MM.1S (cell line): ENCODE results near the gene ABHD12.
"Not testable (repeated sequence)": the region's sequence is repeated elsewhere in the genome, so short reads cannot be mapped to it uniquely, and the experiment has no call there.

Experiments
- DNase-seq: peaks from one replicate; pipeline ENCODE4 v3.0.0-alpha.2; 2015
- H2AFZ ChIP-seq: fragments of 300-600 bp; sonication (generic); 2 replicates; pipeline ENCODE4 v1.6.0; 2016; ENCODE audit warnings: antibody characterized with exemption, low read length
- H3F3A ChIP-seq: fragments of 300-600 bp; sonication (generic); 2 replicates; pipeline ENCODE4 v1.6.1; 2016; ENCODE audit warnings: mild to moderate bottlenecking, antibody characterized with exemption, low read length, moderate library complexity, mixed read lengths; ENCODE audit not compliant: insufficient read depth
- H3K27ac ChIP-seq: fragments of 300-600 bp; sonication (generic); 2 replicates; pipeline ENCODE4 v1.5.1; 2016; ENCODE audit warnings: mild to moderate bottlenecking, low read length
- H3K27me3 ChIP-seq: fragments of 300-600 bp; sonication (generic); replicated peaks from 2 replicates; pipeline ENCODE4 v1.6.0; 2016; ENCODE audit warnings: low read length; ENCODE audit not compliant: insufficient read depth
- H3K36me3 ChIP-seq: fragments of 300-600 bp; sonication (generic); replicated peaks from 2 replicates; pipeline ENCODE4 v1.6.1; 2016; ENCODE audit warnings: mild to moderate bottlenecking, low read length, mixed read lengths; ENCODE audit not compliant: insufficient read depth
- H3K4me1 ChIP-seq: fragments of 300-600 bp; sonication (generic); 2 replicates; pipeline ENCODE4 v1.6.1; 2016; ENCODE audit warnings: low read length, mixed read lengths
- H3K4me2 ChIP-seq: fragments of 300-600 bp; sonication (generic); 2 replicates; pipeline ENCODE4 v1.6.0; 2016; ENCODE audit warnings: low read depth, low read length
- H3K4me3 ChIP-seq: fragments of 300-600 bp; sonication (generic); 2 replicates; pipeline ENCODE4 v1.5.1; 2016; ENCODE audit warnings: low read length, mixed read lengths
- H3K79me2 ChIP-seq: fragments of 300-600 bp; sonication (generic); 2 replicates; pipeline ENCODE4 v1.6.1; 2016; ENCODE audit warnings: mixed run types, low read length, mixed read lengths
- H3K9ac ChIP-seq: fragments of 300-600 bp; sonication (generic); 2 replicates; pipeline ENCODE4 v1.6.1; 2016; ENCODE audit warnings: low read length, mixed read lengths
- H3K9me2 ChIP-seq: fragments of 300-600 bp; sonication (generic); replicated peaks from 2 replicates; pipeline ENCODE4 v1.6.1; 2016; ENCODE audit warnings: mild to moderate bottlenecking, low read length, mixed read lengths; ENCODE audit not compliant: insufficient read depth
- H3K9me3 ChIP-seq: fragments of 300-600 bp; sonication (generic); replicated peaks from 2 replicates; pipeline ENCODE4 v1.6.1; 2016; ENCODE audit warnings: mild to moderate bottlenecking, low read length, mixed read lengths; ENCODE audit not compliant: insufficient read depth
- H4K20me1 ChIP-seq: fragments of 300-600 bp; sonication (generic); 2 replicates; pipeline ENCODE4 v1.6.1; 2016; ENCODE audit warnings: mild to moderate bottlenecking, low read length, moderate library complexity, mixed read lengths; ENCODE audit not compliant: insufficient read depth
- EZH2 ChIP-seq: fragments of 300-600 bp; sonication (generic); optimal IDR thresholded peaks from 2 replicates; pipeline ENCODE3; 2017; ENCODE audit warnings: low read depth, mild to moderate bottlenecking, antibody characterized with exemption, low read length, mixed read lengths
- EZH2phosphoT487 ChIP-seq: fragments of 300-600 bp; sonication (generic); IDR thresholded peaks from 2 replicates; pipeline ENCODE4 v1.6.1; 2018; ENCODE audit warnings: antibody characterized with exemption, low read length
- TF ChIP-seq, protein P1 (sequence below): fragments of 300-600 bp; sonication (generic); IDR thresholded peaks from 2 replicates; pipeline ENCODE4 v1.5.1; 2016; ENCODE audit warnings: antibody characterized with exemption, low read length, mixed read lengths

ABHD12 gene

DNA sequence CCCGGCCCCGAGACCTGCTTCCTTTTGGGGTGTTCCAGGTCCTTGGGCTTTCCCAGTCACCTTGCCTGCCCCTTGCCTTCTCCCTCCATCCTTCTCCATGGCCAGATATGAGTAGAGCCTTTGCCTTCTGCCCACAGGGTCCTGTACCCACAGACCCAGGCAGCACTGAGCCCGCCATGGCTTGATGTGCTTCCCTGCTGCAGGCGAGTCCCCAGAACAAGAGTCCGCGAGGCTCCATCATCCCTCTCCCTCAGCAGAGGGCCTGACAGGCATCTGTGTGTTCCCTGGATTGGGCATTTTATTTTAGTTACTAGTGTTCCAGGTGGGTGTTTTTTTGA lies 120.8 kb downstream of the ABHD12 start:
- no peak for DNase-seq
- Histone ChIP-seq H3F3A (no peaks in the 10 kb centered on the region), H3K9me2 (no peaks in the 10 kb centered on the region), H3K9me3 (no peaks in the 10 kb centered on the region), H3K36me3 (peaks cover 8% of the 10 kb centered on the region), H3K4me3 (no peak overlapping the region), H3K9ac (no peak overlapping the region), H3K4me2 (no peak overlapping the region), H3K79me2 (peaks cover 32% of the 10 kb centered on the region), H2AFZ (no peak overlapping the region), H3K4me1 (no peaks in the 10 kb centered on the region), H3K27me3 (no peaks in the 10 kb centered on the region), H3K27ac (no peak overlapping the region), H4K20me1 (no peaks in the 10 kb centered on the region)
- TF ChIP-seq EZH2 (no peak), EZH2phosphoT487 (no peak)
- TF ChIP-seq, protein P1, sequence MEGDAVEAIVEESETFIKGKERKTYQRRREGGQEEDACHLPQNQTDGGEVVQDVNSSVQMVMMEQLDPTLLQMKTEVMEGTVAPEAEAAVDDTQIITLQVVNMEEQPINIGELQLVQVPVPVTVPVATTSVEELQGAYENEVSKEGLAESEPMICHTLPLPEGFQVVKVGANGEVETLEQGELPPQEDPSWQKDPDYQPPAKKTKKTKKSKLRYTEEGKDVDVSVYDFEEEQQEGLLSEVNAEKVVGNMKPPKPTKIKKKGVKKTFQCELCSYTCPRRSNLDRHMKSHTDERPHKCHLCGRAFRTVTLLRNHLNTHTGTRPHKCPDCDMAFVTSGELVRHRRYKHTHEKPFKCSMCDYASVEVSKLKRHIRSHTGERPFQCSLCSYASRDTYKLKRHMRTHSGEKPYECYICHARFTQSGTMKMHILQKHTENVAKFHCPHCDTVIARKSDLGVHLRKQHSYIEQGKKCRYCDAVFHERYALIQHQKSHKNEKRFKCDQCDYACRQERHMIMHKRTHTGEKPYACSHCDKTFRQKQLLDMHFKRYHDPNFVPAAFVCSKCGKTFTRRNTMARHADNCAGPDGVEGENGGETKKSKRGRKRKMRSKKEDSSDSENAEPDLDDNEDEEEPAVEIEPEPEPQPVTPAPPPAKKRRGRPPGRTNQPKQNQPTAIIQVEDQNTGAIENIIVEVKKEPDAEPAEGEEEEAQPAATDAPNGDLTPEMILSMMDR, result no peak

DNA sequence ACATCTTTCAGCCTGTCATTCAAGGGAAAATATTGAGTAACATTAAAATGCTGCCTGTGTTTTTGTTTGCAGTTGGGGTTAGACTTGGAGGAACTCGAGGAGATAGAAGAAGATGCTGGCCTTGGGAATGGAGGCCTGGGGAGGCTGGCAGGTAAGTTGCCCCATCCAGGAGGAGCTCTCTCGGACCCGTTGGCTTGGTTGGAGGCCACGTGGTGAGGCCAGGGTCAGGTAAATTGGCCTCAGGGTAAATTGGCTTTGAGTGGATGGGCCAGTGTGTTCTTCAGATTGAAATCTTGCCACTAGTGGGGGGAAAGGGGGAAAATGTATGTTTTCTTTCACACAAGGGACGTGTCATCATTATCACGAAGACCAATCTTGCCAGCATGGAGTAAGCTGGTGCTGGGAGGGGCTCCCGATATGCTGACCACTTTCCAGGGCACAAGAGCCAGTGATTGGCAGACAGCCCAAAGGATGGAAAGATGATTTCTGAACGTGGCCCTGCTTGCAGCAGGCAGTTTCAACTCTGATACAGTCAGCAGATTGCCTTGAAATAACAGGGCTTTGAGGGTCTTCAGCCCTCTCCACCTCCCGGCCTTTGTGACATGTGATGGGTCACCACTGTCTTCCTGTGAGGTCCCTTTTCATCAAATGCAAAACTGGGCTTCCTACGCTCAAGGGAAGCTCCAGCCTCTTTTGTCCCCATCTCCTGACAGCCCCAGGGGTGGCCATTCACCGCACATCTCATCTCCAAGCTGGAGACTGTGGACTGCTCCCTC lies 121.4 kb downstream of the ABHD12 start:
- H3K9me3 ChIP-seq, result no peaks in the 10 kb centered on the region
- H3K4me1 ChIP-seq, result no peaks in the 10 kb centered on the region
- H3K36me3 ChIP-seq, result peaks cover 8% of the 10 kb centered on the region
- no peak for DNase-seq
- TF ChIP-seq EZH2, result no peak
- TF ChIP-seq, protein P1, result no peak
- TF ChIP-seq EZH2phosphoT487, result no peak
- no peak overlapping the region for H3K4me2 ChIP-seq
- H3K9me2 ChIP-seq, result no peaks in the 10 kb centered on the region
- no peak overlapping the region for H3K9ac ChIP-seq
- no peak overlapping the region for H2AFZ ChIP-seq
- peaks cover 29% of the 10 kb centered on the region for H3K79me2 ChIP-seq
- no peak overlapping the region for H3K4me3 ChIP-seq
- H3K27ac ChIP-seq, result no peak overlapping the region
- no peaks in the 10 kb centered on the region for H3F3A ChIP-seq
- no peaks in the 10 kb centered on the region for H3K27me3 ChIP-seq
- H4K20me1 ChIP-seq, result no peaks in the 10 kb centered on the region

DNA sequence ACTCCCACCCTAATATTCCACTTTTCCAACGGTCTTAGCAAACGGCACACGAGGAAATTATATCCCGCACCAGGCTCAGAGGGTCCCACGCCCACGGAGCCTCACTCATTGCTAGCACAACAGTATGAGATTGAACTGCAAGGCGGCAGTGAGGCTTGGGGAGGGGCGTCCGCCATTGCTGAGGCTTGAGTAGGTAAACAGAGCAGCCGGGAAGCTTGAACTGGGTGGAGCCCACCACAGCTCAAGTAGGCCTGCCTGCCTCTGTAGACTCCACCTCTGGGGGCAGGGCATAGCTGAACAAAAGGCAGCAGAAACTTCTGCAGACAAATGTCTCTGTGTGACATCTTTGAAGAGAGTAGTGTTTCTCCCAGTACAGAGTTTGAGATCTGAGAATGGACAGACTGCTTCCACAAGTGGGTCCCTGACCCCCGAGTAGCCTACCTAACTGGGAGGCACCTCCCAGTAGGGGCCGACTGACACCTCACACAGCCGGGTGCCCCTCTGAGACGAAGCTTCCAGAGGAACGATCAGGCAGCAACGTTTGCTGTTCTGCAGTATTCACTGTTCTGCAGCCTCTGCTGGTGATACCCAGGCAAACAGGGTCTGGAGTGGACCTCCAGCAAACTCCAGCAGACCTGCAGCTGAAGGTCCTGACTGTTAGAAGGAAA lies 129.7 kb downstream of the ABHD12 start:
- not testable (repeated sequence) for H3F3A ChIP-seq, H2AFZ ChIP-seq, H3K4me3 ChIP-seq, H3K4me2 ChIP-seq, H3K36me3 ChIP-seq, H4K20me1 ChIP-seq, DNase-seq, H3K27me3 ChIP-seq, H3K9ac ChIP-seq, H3K27ac ChIP-seq, H3K4me1 ChIP-seq, H3K9me3 ChIP-seq, H3K9me2 ChIP-seq
- H3K79me2 ChIP-seq, result peaks cover 44% of the 10 kb centered on the region

DNA sequence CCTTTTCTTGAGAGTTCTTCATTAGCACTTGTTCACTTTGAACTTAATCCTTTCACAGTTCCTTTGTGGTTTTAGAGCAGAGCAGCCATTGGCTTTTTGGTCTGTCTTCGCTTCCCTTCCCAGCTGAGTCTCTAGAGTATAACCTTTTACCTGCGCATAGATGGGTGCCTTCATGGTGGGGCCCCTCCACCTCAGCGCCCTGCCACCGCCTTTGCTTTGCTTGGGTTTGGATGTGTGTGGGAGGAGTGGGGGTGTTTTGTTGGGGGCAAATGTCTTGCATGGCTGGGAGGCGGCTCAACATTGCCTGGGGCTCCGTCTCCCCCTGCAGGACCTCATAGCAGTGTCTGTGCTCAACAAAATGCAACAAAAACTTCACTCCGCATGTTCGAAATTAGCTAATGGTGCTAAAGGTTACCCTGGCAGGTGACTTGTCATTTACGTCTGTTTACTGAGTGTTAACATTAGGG lies 130.8 kb downstream of the ABHD12 start:
- H3F3A ChIP-seq, result no peaks in the 10 kb centered on the region
- no peak for DNase-seq
- no peaks in the 10 kb centered on the region for H4K20me1 ChIP-seq
- no peak overlapping the region for H2AFZ ChIP-seq
- H3K9ac ChIP-seq, result no peak overlapping the region
- no peaks in the 10 kb centered on the region for H3K4me1 ChIP-seq
- no peaks in the 10 kb centered on the region for H3K9me3 ChIP-seq
- peaks cover 49% of the 10 kb centered on the region for H3K79me2 ChIP-seq
- no peak overlapping the region for H3K27ac ChIP-seq
- peaks cover 10% of the 10 kb centered on the region for H3K36me3 ChIP-seq
- TF ChIP-seq EZH2 (no peak), EZH2phosphoT487 (no peak)
- TF ChIP-seq, protein P1, result no peak
- H3K4me3 ChIP-seq, result no peak overlapping the region
- no peak overlapping the region for H3K4me2 ChIP-seq
- H3K27me3 ChIP-seq, result no peaks in the 10 kb centered on the region
- H3K9me2 ChIP-seq, result no peaks in the 10 kb centered on the region
